K562 (cell line): ENCODE results near the gene SIMC1. TPM values are rescaled to one million over a fixed set of nuclear protein-coding genes. Genes with fewer than 3 reads are reported as not detected.

Experiments used
- CBX3 ChIP-seq, 2 experiments: IDR thresholded peaks; 1 replicate in 1 of 2; 2 replicates in 1 of 2; pipeline ENCODE4 v1.6.1; 2012; ENCODE audit warnings: inconsistent platforms in 2 of 2, low read length in 2 of 2, borderline replicate concordance in 1 of 2, control low read depth in 1 of 2
- CREB1 ChIP-seq, 2 experiments: sonication (generic) in 1 of 2; formaldehyde crosslinking in 1 of 2; IDR thresholded peaks; 2 replicates each; pipeline versions ENCODE4 v1.6.1 to v1.8.0; 2012 to 2022; ENCODE audit warnings: inconsistent platforms in 1 of 2, mild to moderate bottlenecking in 1 of 2, missing genetic modification reagents in 1 of 2, moderate library complexity in 1 of 2
- FOXK2 ChIP-seq, 2 experiments: fragments of 450-650 bp; IDR thresholded peaks in 1 of 2; conservative IDR thresholded peaks in 1 of 2; 2 replicates each; pipeline ENCODE4 v1.6.1; 2016; ENCODE audit warnings: low read depth in 2 of 2, mild to moderate bottlenecking in 1 of 2
- FOXM1 ChIP-seq, 2 experiments: fragments of 450-650 bp in 1 of 2; sonication (generic) in 1 of 2; formaldehyde crosslinking in 1 of 2; IDR thresholded peaks; 2 replicates each; pipeline versions ENCODE4 v1.6.1 to v1.9.0; 2017 to 2022; ENCODE audit warnings: low read depth in 2 of 2, mild to moderate bottlenecking in 2 of 2, missing genetic modification reagents in 1 of 2, moderate library complexity in 1 of 2
- GABPB1 ChIP-seq: sonication (generic); formaldehyde crosslinking; IDR thresholded peaks from 2 replicates; pipeline ENCODE4 v1.8.0; 2022; ENCODE audit warnings: mild to moderate bottlenecking, missing genetic modification reagents
- KDM5B ChIP-seq: fragments of 200-600 bp; sonication (generic); IDR thresholded peaks from 2 replicates; pipeline ENCODE4 v1.6.1; 2012; ENCODE audit warnings: low read depth, mild to moderate bottlenecking, moderate library complexity, low read length, control low read depth, inconsistent platforms; ENCODE audit not compliant: insufficient replicate concordance
- MAFK ChIP-seq: IDR thresholded peaks from 2 replicates; pipeline ENCODE4 v1.6.1; 2011; ENCODE audit warnings: low read length, improper control_type of control experiment
- MAX ChIP-seq: sonication (generic); formaldehyde crosslinking; IDR thresholded peaks from 2 replicates; pipeline ENCODE4 v1.9.0; 2022; ENCODE audit warnings: mild to moderate bottlenecking, missing genetic modification reagents
- MCM2 ChIP-seq: fragments of 450-650 bp; IDR thresholded peaks from 2 replicates; pipeline ENCODE4 v1.6.1; 2017; ENCODE audit warnings: low read depth, mild to moderate bottlenecking
- MCM7 ChIP-seq, 2 experiments: fragments of 450-650 bp; IDR thresholded peaks; 2 replicates each; pipeline ENCODE4 v1.6.1; 2016 to 2018
- MEF2D ChIP-seq: conservative IDR thresholded peaks from 2 replicates; pipeline ENCODE4 v1.6.1; 2016; ENCODE audit warnings: low read depth, missing genetic modification characterization, missing compliant biosample characterization
- MIER1 ChIP-seq: fragments of 450-650 bp; IDR thresholded peaks from 2 replicates; pipeline ENCODE4 v1.6.1; 2016; ENCODE audit warnings: antibody characterized with exemption, mild to moderate bottlenecking, low read depth
- NEUROD1 ChIP-seq: fragments of 150-350 bp; IDR thresholded peaks from 2 replicates; pipeline ENCODE4 v1.6.1; 2014; ENCODE audit warnings: borderline replicate concordance, low read length, low read depth; ENCODE audit not compliant: partially characterized antibody
- NR1H2 ChIP-seq: sonication (generic); formaldehyde crosslinking; IDR thresholded peaks from 2 replicates; pipeline ENCODE4 v1.4.0; 2020; ENCODE audit warnings: mild to moderate bottlenecking, missing genetic modification reagents
- NRF1 ChIP-seq, 2 experiments: fragments of 450-650 bp; IDR thresholded peaks in 1 of 2; conservative IDR thresholded peaks in 1 of 2; 2 replicates each; pipeline ENCODE4 v1.6.1; 2014; ENCODE audit warnings: mild to moderate bottlenecking in 2 of 2
- OTX1 ChIP-seq: fragments of 450-650 bp; formaldehyde crosslinking; IDR thresholded peaks from 2 replicates; pipeline ENCODE4 v1.4.0; 2022; ENCODE audit warnings: mild to moderate bottlenecking
- SIN3B ChIP-seq: fragments of 450-650 bp; IDR thresholded peaks from 2 replicates; pipeline ENCODE4 v1.6.1; 2017; ENCODE audit warnings: low read depth, mild to moderate bottlenecking, moderate library complexity
- SMAD4 ChIP-seq: fragments of 250-450 bp; sonication (Bioruptor Pico); conservative IDR thresholded peaks from 2 replicates; pipeline ENCODE4 v1.8.0; 2021; ENCODE audit warnings: inconsistent platforms, mild to moderate bottlenecking, moderate library complexity
- UBTF ChIP-seq, 2 experiments: IDR thresholded peaks; 2 replicates each; pipeline ENCODE4 v1.6.1; 2012; ENCODE audit warnings: improper control_type of control experiment in 2 of 2, low read depth in 2 of 2, low read length in 2 of 2, borderline replicate concordance in 1 of 2
- XRCC5 ChIP-seq: fragments of 200-400 bp; formaldehyde crosslinking; IDR thresholded peaks from 2 replicates; pipeline ENCODE4 v1.6.1; 2017; ENCODE audit warnings: low read depth, mild to moderate bottlenecking, low read length
- ZNF639 ChIP-seq, 2 experiments: fragments of 200-800 bp in 1 of 2; sonication (Bioruptor generic) in 1 of 2; sonication (generic) in 1 of 2; formaldehyde crosslinking in 1 of 2; IDR thresholded peaks in 1 of 2; conservative IDR thresholded peaks in 1 of 2; 2 replicates each; pipeline versions ENCODE4 v1.5.0 to v1.6.1; 2016 to 2020; ENCODE audit warnings: missing compliant biosample characterization in 1 of 2, missing genetic modification characterization in 1 of 2, missing genetic modification reagents in 1 of 2
- ZNF717 ChIP-seq: fragments of 250-450 bp; sonication (Bioruptor Pico); IDR thresholded peaks from 2 replicates; pipeline ENCODE4 v1.5.0; 2021
- polyA plus RNA-seq, 8 experiments: library from polyadenylated mRNA; depleted of rRNA in 4 of 8; stranded (reverse) in 5 of 8; unstranded in 3 of 8; fragments of >200 nt; fragmentation: Nextera tagmentation in 2 of 8; fragmentation: Illumina TruSeq in 1 of 8; extraction: Ambion mirVana in 2 of 8; extraction: Trizol in 1 of 8; gene quantifications; 2 replicates each; pipeline versions ENCODE4 v1.2.1 to v1.2.3, GENCODE V29; 2011 to 2014; ENCODE audit warnings: inconsistent platforms in 1 of 8, missing spikeins in 1 of 8
- total RNA-seq, 7 experiments: library from RNA; depleted of rRNA in 6 of 7; stranded (reverse); fragments of >200 nt in 6 of 7; fragmentation: Illumina TruSeq in 2 of 7; extraction: Trizol in 2 of 7; gene quantifications; 2 replicates each; pipeline versions ENCODE4 v1.2.1 to v1.2.3, GENCODE V29; 2011 to 2021; ENCODE audit warnings: low replicate concordance in 1 of 7

Gene SIMC1
- total and polyA plus RNA-seq, 9 of the 15 experiments (the other 6 are each of a cell fraction or from before 2014, with no cell fraction given): 7.2 to 36.3 (median 14.7) TPM

GRCh38 chr5:176388444-176389134 lies 150.4 kb downstream of the SIMC1 start, which contains the start of the genes HIGD2A and NOP16 (continued):
- peak; percentile 66; the same call in 1 of the 2 replicates for TF ChIP-seq OTX1 (CRISPR knock-in tag)
- TF ChIP-seq MCM7 (IDR thresholded peaks at IDR 0.05): no peak
- peak; percentile 74 to 85 for TF ChIP-seq FOXK2 (conservative IDR thresholded peaks at IDR 0.05 in 1 of 2, IDR thresholded peaks at IDR 0.05 in 1 of 2; ENCODE audit: low read depth in 2 of 2)
- TF ChIP-seq MEF2D (tag): peak; percentile 70; the same call in 1 of the 2 replicates
- no peak for TF ChIP-seq MCM2
- TF ChIP-seq NEUROD1: peak; percentile 85
- TF ChIP-seq XRCC5: peak; percentile 75
- TF ChIP-seq NRF1 (conservative IDR thresholded peaks at IDR 0.05 in 1 of 2, IDR thresholded peaks at IDR 0.05 in 1 of 2): peak; percentile 84 to 88
- 0 out of 3 replicates have a peak, but pooled peaks of 1 of the 2 experiments have one; percentile 77 for TF ChIP-seq CBX3 (IDR thresholded peaks at IDR 0.05; ENCODE audit: borderline replicate concordance in 1 of 2, low read length in 2 of 2)
- peak; percentile 94 for TF ChIP-seq SIN3B
- peak; percentile 70 for TF ChIP-seq FOXM1 (IDR thresholded peaks at IDR 0.05; ENCODE audit: low read depth)
- 0 out of 2 replicates have a peak, but pooled peaks have one; percentile 69 for TF ChIP-seq FOXM1 (CRISPR knock-in tag; IDR thresholded peaks at IDR 0.05; ENCODE audit: low read depth)
- peak; percentile 97 for TF ChIP-seq NR1H2 (CRISPR knock-in tag)
- peak; percentile 99 for TF ChIP-seq GABPB1 (CRISPR knock-in tag)
- peak; percentile 50; the same call in 1 of the 2 replicates for TF ChIP-seq CREB1 (IDR thresholded peaks at IDR 0.05)
- TF ChIP-seq CREB1 (CRISPR knock-in tag; IDR thresholded peaks at IDR 0.05): peak; percentile 80
- 0 out of 4 replicates have a peak, but pooled peaks of 1 of the 2 experiments have one; percentile 38 for TF ChIP-seq UBTF (IDR thresholded peaks at IDR 0.05; ENCODE audit: borderline replicate concordance in 1 of 2, low read depth in 2 of 2, low read length in 2 of 2)
- TF ChIP-seq MAX (CRISPR knock-in tag): peak; percentile 99
- no peak for TF ChIP-seq SMAD4 (CRISPR knock-in tag)
- TF ChIP-seq MIER1: peak; percentile 74; the same call in 1 of the 2 replicates
- TF ChIP-seq MAFK: peak; percentile 2; the same call in 1 of the 2 replicates
- no peak for TF ChIP-seq ZNF717
- TF ChIP-seq ZNF639 (CRISPR knock-in tag; conservative IDR thresholded peaks at IDR 0.05 in 1 of 2, IDR thresholded peaks at IDR 0.05 in 1 of 2): peak in 1 of 2 experiments; percentile 94; a peak in 2 of 4 replicates
- peak; percentile 85 for TF ChIP-seq KDM5B
